Testis (tissue), 3 donors: ENCODE data around the gene ZDHHC8. TPM values are rescaled to one million over a fixed set of nuclear protein-coding genes. Genes with fewer than 3 reads are reported as not detected.

Experiments used
- DNase-seq: peaks from one replicate; pipeline ENCODE4 v3.0.0-alpha.2; 2019
- H3K27ac ChIP-seq, 2 donors: fragments of 200-600 bp; sonication (generic); one replicate each; pipeline ENCODE4 v1.5.1; 2019
- H3K27me3 ChIP-seq: fragments of 200-600 bp; sonication (generic); one replicate; pipeline ENCODE4 v1.5.1; 2019
- H3K36me3 ChIP-seq: fragments of 200-600 bp; sonication (generic); one replicate; pipeline ENCODE4 v1.5.1; 2017; ENCODE audit warnings: low read depth; ENCODE audit errors: missing control alignments
- H3K4me1 ChIP-seq: fragments of 200-600 bp; sonication (generic); one replicate; pipeline ENCODE4 v1.5.1; 2019
- H3K4me3 ChIP-seq, 2 donors: fragments of 200-600 bp; sonication (generic); one replicate each; pipeline ENCODE4 v1.5.1; 2017 to 2019
- H3K9me3 ChIP-seq: fragments of 200-600 bp; sonication (generic); one replicate; pipeline ENCODE4 v1.5.1; 2017
- CTCF ChIP-seq, 3 experiments: fragments of 450-650 bp in 2 of 3; fragments of 200-600 bp in 1 of 3; sonication (generic) in 1 of 3; IDR thresholded peaks; one replicate each; pipeline ENCODE4 v1.5.1; 2016 to 2019; ENCODE audit warnings: antibody characterized with exemption in 3 of 3, mild to moderate bottlenecking in 2 of 3, moderate library complexity in 1 of 3
- POLR2A ChIP-seq: fragments of 450-650 bp; IDR thresholded peaks from one replicate; pipeline ENCODE4 v1.6.1; 2017; ENCODE audit warnings: antibody characterized with exemption, mild to moderate bottlenecking, moderate library complexity
- WGBS, 2 donors: methylation state at CpG; one replicate each; pipeline ENCODE4 v1.1.5; 2018; 5-methylcytosine and 5-hydroxymethylcytosine counted together
- intact Hi-C: fragments of 100-400 bp; cut with DNase I; formaldehyde crosslinking; loops from one replicate; pipeline ENCODE4 v1.15.1; 2023; ENCODE audit warnings: low total_unique reads
- polyA plus RNA-seq: library from polyadenylated mRNA; stranded (reverse); fragments of 350-450 nt; fragmentation: Illumina TruSeq; extraction: RNeasy Lipid Tissue Mini Kit (QIAGEN cat#74804); gene quantifications from one replicate; pipeline ENCODE4 v1.2.3, GENCODE V29; 2014; ENCODE audit warnings: low read depth, low replicate concordance; ENCODE audit not compliant: insufficient read depth
- total RNA-seq, 2 donors: library from RNA; depleted of rRNA; stranded (reverse); fragments of >200 nt; gene quantifications; one replicate each; pipeline ENCODE4 v1.2.3, GENCODE V29; 2016

ZDHHC8 gene
- total and polyA plus RNA-seq, 3 donors from 2014 or later: 34.0 to 44.0 (median 40.9) TPM

DNA sequence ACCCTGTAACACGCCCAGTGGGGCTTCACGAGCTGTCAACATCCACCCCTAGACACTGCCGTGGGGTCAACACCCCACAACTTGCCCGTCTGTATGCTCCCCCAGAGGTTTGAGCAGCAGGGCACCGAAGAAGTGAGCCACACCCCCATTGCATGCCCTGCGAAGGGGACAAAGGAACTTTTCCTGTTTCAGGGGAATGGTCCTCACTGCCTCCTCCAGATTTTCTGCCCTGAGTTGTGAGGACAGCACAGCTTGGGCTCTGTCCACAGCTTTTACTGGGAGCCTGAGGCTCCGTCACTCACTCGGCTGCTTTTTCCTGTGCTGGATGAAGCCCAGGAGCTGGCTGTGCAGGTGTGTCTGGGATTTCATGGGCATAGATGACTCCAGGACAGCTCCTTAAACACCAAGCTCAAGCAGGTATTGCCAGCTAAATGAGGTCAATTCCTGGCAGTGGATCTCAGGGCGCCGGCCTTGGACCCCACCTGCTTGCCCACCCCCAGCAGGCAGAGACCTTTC, 59.5 kb downstream of the ZDHHC8 start:
- WGBS, 2 donors: 83 to 89% methylated on average over 8 to 10 of the region's 10 CpGs
- H3K27me3 ChIP-seq: no peaks in the 10 kb centered on the region
- no peak overlapping the region for H3K27ac ChIP-seq
- no peak overlapping the region for H3K4me3 ChIP-seq
- H3K9me3 ChIP-seq: no peaks in the 10 kb centered on the region
- TF ChIP-seq CTCF (IDR thresholded peaks at IDR 0.05) (no peak), POLR2A (no peak)
- no peaks in the 10 kb centered on the region for H3K4me1 ChIP-seq
- no peak for DNase-seq
- H3K36me3 ChIP-seq: no peaks in the 10 kb centered on the region
- intact Hi-C loops: no loop called here

GRCh38 chr22:20191803-20192202, 60.2 kb downstream of the ZDHHC8 start:
- H3K9me3 ChIP-seq: no peaks in the 10 kb centered on the region
- peaks cover 7% of the 10 kb centered on the region for H3K4me1 ChIP-seq
- H3K27me3 ChIP-seq: no peaks in the 10 kb centered on the region
- TF ChIP-seq POLR2A: no peak
- no peak for TF ChIP-seq CTCF (IDR thresholded peaks at IDR 0.05)
- WGBS, 2 donors: 83 to 94% methylated on average over 3 to 8 of the region's 8 CpGs
- intact Hi-C loops: no loop called here
- no peak overlapping the region for H3K27ac ChIP-seq
- DNase-seq: no peak
- H3K4me3 ChIP-seq: no peak overlapping the region
- H3K36me3 ChIP-seq: no peaks in the 10 kb centered on the region

GRCh38 chr22:20192293-20192971, 60.8 kb downstream of the ZDHHC8 start:
- Histone ChIP-seq H3K4me3 (no peak overlapping the region), H3K9me3 (no peaks in the 10 kb centered on the region), H3K36me3 (no peaks in the 10 kb centered on the region), H3K27ac (no peak overlapping the region), H3K4me1 (peaks cover 8% of the 10 kb centered on the region), H3K27me3 (no peaks in the 10 kb centered on the region)
- DNase-seq: no peak
- TF ChIP-seq POLR2A (no peak), CTCF (IDR thresholded peaks at IDR 0.05) (no peak)
- 88 to 93% methylated on average over 8 to 10 of the region's 10 CpGs for WGBS, 2 donors
- intact Hi-C loops: no loop called here

- intact Hi-C loops: no loop called here
- Histone ChIP-seq H3K9me3 (no peaks in the 10 kb centered on the region), H3K4me1 (peaks cover 8% of the 10 kb centered on the region), H3K36me3 (no peaks in the 10 kb centered on the region), H3K27ac (no peak overlapping the region), H3K4me3 (no peak overlapping the region), H3K27me3 (no peaks in the 10 kb centered on the region)
- no peak for DNase-seq
- WGBS, 2 donors: 88 to 96% methylated on average over 8 to 20 of the region's 20 CpGs
- TF ChIP-seq CTCF (IDR thresholded peaks at IDR 0.05): no peak
- TF ChIP-seq POLR2A: no peak
Measured at GRCh38 chr22:20192972-20193760, 61.6 kb downstream of the ZDHHC8 start.
